ENCODE data around the gene FAM50B. TPM values are rescaled to one million over a fixed set of nuclear protein-coding genes. Genes with fewer than 3 reads are reported as not detected.

Gene FAM50B
- total RNA-seq, 1 experiment from 2014 or later: 3.3 TPM

DNA sequence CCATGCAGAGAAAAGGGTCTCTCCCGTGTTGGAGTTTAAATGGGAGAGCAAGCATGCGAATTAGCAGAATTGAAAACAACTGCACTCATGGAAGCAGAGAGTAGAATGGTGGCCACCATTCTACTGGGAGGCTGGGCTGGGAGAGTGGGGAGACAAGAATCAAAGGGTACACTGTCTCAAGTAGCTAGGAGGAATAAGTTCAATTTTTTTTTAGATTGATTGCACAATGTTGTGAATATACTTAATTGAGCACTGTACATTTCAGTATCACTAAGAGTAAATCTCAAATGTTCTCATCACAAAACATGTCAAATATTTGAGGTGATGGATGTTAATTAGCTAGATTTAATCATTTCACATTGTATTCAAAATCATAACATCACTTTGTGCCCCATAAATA is 34.6 kb upstream of the FAM50B start:
- Histone ChIP-seq H3K4me1 (ENCODE audit: insufficient read depth, low read length) (peaks cover 11% of the 10 kb centered on the region), H3K18ac (ENCODE audit: insufficient read length, low read depth, low read length) (no peak overlapping the region), H4K20me1 (ENCODE audit: control insufficient read depth, insufficient read depth, insufficient read length) (no peaks in the 10 kb centered on the region), H2AK5ac (ENCODE audit: insufficient read length, low read length) (no peak overlapping the region), H3K9ac (ENCODE audit: extremely low read depth, insufficient read length, low read length) (no peak overlapping the region), H3K14ac (ENCODE audit: insufficient read depth, low read length) (no peak overlapping the region), H3K9me3 (ENCODE audit: control insufficient read depth, low read depth, low read length) (no peaks in the 10 kb centered on the region), H3K4me2 (ENCODE audit: insufficient read depth, insufficient read length, low read length) (no peak overlapping the region), H3K79me2 (ENCODE audit: insufficient read depth, low read length) (no peaks in the 10 kb centered on the region), H4K5ac (ENCODE audit: insufficient read length, low read depth, low read length) (no peak overlapping the region), H2BK5ac (ENCODE audit: insufficient read length, low read length) (no peak overlapping the region), H2BK12ac (ENCODE audit: insufficient read length, low read depth, low read length) (no peak overlapping the region), H3T11ph (ENCODE audit: low read length) (no peak overlapping the region), H2BK120ac (ENCODE audit: low read depth, low read length, poor library complexity, severe bottlenecking) (no peak overlapping the region), H4K91ac (ENCODE audit: insufficient read length, low read depth, low read length) (no peak overlapping the region), H2BK20ac (ENCODE audit: low read depth, low read length, poor library complexity, severe bottlenecking) (no peak overlapping the region), H3K56ac (ENCODE audit: insufficient read length, low read depth, low read length) (no peak overlapping the region), H3K27ac (ENCODE audit: insufficient read length, low read depth, low read length) (no peak overlapping the region), H3K4ac (ENCODE audit: low read depth, low read length) (no peak overlapping the region), H2AFZ (ENCODE audit: low read length) (no peak overlapping the region), H4K8ac (replicated peaks; ENCODE audit: insufficient read length, low read depth, low read length) (no peak overlapping the region), H3K23me2 (ENCODE audit: insufficient read length, low read depth, low read length, poor library complexity, severe bottlenecking) (no peaks in the 10 kb centered on the region), H3K23ac (ENCODE audit: insufficient read length, low read depth, low read length) (no peak overlapping the region), H3K27me3 (ENCODE audit: insufficient read depth, low read length) (no peaks in the 10 kb centered on the region), H2BK15ac (ENCODE audit: low read depth, low read length) (no peak overlapping the region), H3K79me1 (ENCODE audit: insufficient read depth, low read depth, low read length, poor library complexity, severe bottlenecking) (no peaks in the 10 kb centered on the region)
- no peak for DNase-seq
- no CpG with 5 or more reads among the region's 2 CpGs for WGBS (ENCODE audit: extremely low coverage, insufficient read length, low lambda C conversion rate)
- Mint-ChIP-seq H3K27ac (no peak overlapping the region), H3K9me3 (0 out of 5 replicates have a peak, but pooled peaks cover 0 to 2% of the 10 kb centered on the region in 2 experiments), H3K4me3 (no peak overlapping the region), H3K4me1 (peaks cover 23 to 28% of the 10 kb centered on the region in 2 experiments), H3K36me3 (ENCODE audit: insufficient read depth in 1 of 3, low read depth in 3 of 3) (no peaks in the 10 kb centered on the region; a peak in 1 of 7 replicates), H3K27me3 (ENCODE audit: low read depth) (peaks cover 7% of the 10 kb centered on the region)
- TF ChIP-seq, protein P1, sequence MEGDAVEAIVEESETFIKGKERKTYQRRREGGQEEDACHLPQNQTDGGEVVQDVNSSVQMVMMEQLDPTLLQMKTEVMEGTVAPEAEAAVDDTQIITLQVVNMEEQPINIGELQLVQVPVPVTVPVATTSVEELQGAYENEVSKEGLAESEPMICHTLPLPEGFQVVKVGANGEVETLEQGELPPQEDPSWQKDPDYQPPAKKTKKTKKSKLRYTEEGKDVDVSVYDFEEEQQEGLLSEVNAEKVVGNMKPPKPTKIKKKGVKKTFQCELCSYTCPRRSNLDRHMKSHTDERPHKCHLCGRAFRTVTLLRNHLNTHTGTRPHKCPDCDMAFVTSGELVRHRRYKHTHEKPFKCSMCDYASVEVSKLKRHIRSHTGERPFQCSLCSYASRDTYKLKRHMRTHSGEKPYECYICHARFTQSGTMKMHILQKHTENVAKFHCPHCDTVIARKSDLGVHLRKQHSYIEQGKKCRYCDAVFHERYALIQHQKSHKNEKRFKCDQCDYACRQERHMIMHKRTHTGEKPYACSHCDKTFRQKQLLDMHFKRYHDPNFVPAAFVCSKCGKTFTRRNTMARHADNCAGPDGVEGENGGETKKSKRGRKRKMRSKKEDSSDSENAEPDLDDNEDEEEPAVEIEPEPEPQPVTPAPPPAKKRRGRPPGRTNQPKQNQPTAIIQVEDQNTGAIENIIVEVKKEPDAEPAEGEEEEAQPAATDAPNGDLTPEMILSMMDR (conservative IDR thresholded peaks at IDR 0.05): no peak
